Ishikawa (cell line): ENCODE results near the gene MAB21L4.

ENCODE experiments used
- CEBPB ChIP-seq: IDR thresholded peaks from 2 replicates; pipeline ENCODE4 v1.6.1; 2012
- CREB1 ChIP-seq: IDR thresholded peaks from 2 replicates; pipeline ENCODE4 v1.6.1; 2012; ENCODE audit warnings: low read depth
- EGR1 ChIP-seq: IDR thresholded peaks from 2 replicates; pipeline ENCODE4 v1.6.1; 2012
- EP300 ChIP-seq: IDR thresholded peaks from 2 replicates; pipeline ENCODE4 v1.6.1; 2012; ENCODE audit warnings: borderline replicate concordance
- TAF1 ChIP-seq: IDR thresholded peaks from 2 replicates; pipeline ENCODE4 v1.6.1; 2012; ENCODE audit warnings: low read depth, mild to moderate bottlenecking
- TF ChIP-seq, protein P1 (sequence below): IDR thresholded peaks from 2 replicates; pipeline ENCODE4 v1.6.1; 2012; ENCODE audit warnings: low read depth, mild to moderate bottlenecking

DNA sequence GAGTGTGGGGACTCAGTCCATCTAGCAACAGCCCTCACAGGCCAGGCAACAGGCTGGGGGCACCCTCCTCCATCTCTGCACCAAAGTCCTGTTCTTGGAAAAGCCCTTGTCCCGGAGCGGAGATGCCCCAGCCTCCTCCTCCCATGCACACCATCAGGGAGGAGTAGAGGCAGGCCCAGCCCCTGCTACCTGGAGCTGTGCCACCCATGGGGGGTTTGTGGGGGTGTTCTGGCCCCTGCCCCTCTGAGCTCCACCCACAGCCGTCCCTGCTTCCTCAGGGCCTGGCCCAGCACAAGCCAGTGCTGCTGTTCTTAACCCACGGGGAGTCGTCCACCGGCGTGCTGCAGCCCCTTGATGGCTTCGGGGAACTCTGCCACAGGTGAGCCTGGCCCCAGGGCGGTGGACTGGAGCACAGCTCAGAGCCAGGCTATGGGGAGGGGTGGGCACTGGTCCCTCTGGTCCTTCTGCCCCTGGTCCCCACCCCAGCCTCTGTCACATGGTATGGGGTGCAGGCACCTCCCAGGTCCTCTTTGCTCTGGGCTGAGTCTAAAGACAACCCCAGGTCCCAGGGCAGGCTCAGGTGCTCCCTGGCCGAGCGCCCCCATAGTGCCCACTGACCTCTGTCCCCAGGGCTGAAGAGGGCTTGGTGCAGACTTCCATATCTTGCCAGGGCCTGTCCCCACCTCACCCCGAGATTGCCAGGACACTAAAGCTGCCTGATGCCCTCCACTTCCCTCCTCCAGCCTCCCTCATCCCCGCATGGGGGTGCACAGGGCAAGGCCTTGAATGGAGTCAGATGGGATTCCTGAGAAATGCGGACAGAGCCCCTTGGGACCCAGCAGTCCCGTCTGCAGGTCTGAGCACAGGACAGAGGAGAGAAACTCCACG lies 24.6 kb downstream of the MAB21L4 start:
- TF ChIP-seq TAF1 (no peak), CEBPB (no peak), CREB1 (no peak), EGR1 (no peak), EP300 (no peak)
- TF ChIP-seq, protein P1, sequence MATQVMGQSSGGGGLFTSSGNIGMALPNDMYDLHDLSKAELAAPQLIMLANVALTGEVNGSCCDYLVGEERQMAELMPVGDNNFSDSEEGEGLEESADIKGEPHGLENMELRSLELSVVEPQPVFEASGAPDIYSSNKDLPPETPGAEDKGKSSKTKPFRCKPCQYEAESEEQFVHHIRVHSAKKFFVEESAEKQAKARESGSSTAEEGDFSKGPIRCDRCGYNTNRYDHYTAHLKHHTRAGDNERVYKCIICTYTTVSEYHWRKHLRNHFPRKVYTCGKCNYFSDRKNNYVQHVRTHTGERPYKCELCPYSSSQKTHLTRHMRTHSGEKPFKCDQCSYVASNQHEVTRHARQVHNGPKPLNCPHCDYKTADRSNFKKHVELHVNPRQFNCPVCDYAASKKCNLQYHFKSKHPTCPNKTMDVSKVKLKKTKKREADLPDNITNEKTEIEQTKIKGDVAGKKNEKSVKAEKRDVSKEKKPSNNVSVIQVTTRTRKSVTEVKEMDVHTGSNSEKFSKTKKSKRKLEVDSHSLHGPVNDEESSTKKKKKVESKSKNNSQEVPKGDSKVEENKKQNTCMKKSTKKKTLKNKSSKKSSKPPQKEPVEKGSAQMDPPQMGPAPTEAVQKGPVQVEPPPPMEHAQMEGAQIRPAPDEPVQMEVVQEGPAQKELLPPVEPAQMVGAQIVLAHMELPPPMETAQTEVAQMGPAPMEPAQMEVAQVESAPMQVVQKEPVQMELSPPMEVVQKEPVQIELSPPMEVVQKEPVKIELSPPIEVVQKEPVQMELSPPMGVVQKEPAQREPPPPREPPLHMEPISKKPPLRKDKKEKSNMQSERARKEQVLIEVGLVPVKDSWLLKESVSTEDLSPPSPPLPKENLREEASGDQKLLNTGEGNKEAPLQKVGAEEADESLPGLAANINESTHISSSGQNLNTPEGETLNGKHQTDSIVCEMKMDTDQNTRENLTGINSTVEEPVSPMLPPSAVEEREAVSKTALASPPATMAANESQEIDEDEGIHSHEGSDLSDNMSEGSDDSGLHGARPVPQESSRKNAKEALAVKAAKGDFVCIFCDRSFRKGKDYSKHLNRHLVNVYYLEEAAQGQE, result no peak
